ENCODE measurements around the gene SIM1.
A peak's percentile ranks its signal among the peaks of the same experiment; 100 is the strongest.

Gene SIM1

DNA sequence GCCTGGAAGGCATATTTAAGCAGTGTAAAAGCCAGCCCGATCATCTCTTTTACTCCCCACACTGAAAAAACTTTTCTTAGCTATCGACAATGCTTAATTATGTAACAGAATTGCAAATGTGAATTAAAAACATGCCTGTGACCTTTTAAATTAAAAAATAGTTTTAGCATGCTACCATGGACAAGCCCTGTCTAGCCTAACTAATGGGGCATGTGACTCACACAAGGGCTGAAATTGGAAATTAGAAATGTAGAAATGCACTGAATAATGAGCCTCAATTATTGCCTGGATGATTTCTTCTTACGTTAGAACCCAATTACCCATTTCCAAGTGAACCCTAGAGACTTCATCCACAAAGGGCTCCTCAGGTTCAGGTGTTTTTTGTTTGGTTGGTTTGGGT lies 82.7 kb downstream of the SIM1 start:
- no peak for DNase-seq (ENCODE audit: low read depth)
- H3K4me3 ChIP-seq (ENCODE audit: low read depth, low read length), result no peak overlapping the region
- TF ChIP-seq, protein P1, sequence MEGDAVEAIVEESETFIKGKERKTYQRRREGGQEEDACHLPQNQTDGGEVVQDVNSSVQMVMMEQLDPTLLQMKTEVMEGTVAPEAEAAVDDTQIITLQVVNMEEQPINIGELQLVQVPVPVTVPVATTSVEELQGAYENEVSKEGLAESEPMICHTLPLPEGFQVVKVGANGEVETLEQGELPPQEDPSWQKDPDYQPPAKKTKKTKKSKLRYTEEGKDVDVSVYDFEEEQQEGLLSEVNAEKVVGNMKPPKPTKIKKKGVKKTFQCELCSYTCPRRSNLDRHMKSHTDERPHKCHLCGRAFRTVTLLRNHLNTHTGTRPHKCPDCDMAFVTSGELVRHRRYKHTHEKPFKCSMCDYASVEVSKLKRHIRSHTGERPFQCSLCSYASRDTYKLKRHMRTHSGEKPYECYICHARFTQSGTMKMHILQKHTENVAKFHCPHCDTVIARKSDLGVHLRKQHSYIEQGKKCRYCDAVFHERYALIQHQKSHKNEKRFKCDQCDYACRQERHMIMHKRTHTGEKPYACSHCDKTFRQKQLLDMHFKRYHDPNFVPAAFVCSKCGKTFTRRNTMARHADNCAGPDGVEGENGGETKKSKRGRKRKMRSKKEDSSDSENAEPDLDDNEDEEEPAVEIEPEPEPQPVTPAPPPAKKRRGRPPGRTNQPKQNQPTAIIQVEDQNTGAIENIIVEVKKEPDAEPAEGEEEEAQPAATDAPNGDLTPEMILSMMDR (IDR thresholded peaks at IDR 0.05; ENCODE audit: low read depth, low read length), result no peak
- TF ChIP-seq POLR2A (IDR thresholded peaks at IDR 0.05; ENCODE audit: extremely low read depth, insufficient read length) (no peak), MYC (IDR thresholded peaks at IDR 0.05; ENCODE audit: low read depth, low read length) (no peak)
- TF ChIP-seq, protein P2, sequence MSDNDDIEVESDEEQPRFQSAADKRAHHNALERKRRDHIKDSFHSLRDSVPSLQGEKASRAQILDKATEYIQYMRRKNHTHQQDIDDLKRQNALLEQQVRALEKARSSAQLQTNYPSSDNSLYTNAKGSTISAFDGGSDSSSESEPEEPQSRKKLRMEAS (IDR thresholded peaks at IDR 0.05; ENCODE audit: low read depth, low read length), result no peak

DNA sequence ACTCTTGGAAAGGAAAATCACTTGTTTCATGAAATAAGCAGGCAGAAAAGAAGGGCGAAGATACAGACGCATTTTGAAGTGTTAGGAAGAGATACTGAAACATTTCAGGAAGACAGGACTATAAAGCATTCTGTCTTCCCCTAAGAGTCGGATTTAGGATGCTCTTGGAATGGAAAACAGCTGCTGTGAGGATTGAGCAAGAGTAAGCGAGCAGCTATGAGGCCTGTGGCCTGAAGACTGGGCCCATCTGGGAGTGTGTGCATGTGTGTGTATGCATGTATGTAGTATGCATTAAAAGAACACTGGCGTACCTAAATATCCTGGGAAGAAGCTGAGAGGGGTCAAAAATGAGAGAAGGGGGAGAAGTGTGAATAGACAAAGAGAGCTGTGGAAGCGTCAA lies 83.6 kb downstream of the SIM1 start:
- no peak for TF ChIP-seq MYC (IDR thresholded peaks at IDR 0.05; ENCODE audit: low read depth, low read length)
- TF ChIP-seq POLR2A (IDR thresholded peaks at IDR 0.05; ENCODE audit: extremely low read depth, insufficient read length), result no peak
- TF ChIP-seq, protein P2 (IDR thresholded peaks at IDR 0.05; ENCODE audit: low read depth, low read length), result no peak
- TF ChIP-seq, protein P1 (IDR thresholded peaks at IDR 0.05; ENCODE audit: low read depth, low read length), result no peak
- DNase-seq (ENCODE audit: low read depth), result no peak
- H3K4me3 ChIP-seq (ENCODE audit: low read depth, low read length), result no peak overlapping the region

DNA sequence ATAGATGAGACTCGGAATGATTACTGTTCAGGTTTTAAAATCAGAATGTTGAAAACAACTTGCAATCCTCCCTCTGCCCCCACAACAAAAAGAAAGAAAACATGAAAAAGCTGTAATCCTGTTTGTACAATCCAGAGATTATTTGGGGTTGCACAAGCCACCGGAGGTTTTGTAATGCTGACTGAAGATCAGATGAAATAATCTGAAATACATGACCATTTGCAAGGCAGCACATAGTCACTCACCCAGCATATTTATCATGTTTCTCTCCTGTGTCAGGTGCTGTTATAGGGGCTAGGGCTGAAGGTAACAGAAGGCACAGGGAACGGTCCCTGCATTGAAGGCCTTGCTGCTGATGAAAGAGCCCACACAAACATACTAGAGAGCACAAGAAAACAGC lies 85.3 kb downstream of the SIM1 start:
- TF ChIP-seq, protein P2 (IDR thresholded peaks at IDR 0.05; ENCODE audit: low read depth, low read length), result no peak
- TF ChIP-seq, protein P1 (IDR thresholded peaks at IDR 0.05; ENCODE audit: low read depth, low read length), result no peak
- no peak for TF ChIP-seq MYC (IDR thresholded peaks at IDR 0.05; ENCODE audit: low read depth, low read length)
- TF ChIP-seq POLR2A (IDR thresholded peaks at IDR 0.05; ENCODE audit: extremely low read depth, insufficient read length), result no peak
- no peak overlapping the region for H3K4me3 ChIP-seq (ENCODE audit: low read depth, low read length)
- peak; percentile 20 for DNase-seq (ENCODE audit: low read depth)

DNA sequence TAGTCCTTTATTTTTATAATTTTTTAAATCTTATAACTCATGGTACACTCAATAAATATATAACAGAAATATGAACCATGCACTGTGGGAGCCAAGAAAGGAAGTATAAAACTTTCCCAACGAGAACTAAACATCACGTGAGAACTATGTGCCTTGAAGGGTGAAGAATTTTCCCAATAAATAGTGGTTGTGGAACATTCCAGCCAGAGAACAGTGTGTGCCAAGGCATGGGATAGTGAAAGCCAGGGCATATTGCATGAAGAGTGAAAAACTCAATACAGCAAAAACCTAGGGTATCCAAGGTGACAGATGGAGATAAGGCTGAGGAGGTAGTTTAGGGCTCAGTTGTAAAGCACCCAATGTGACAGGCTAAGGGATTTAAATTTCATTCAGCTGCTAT lies 86.1 kb downstream of the SIM1 start:
- DNase-seq (ENCODE audit: low read depth), result no peak
- TF ChIP-seq POLR2A (IDR thresholded peaks at IDR 0.05; ENCODE audit: extremely low read depth, insufficient read length) (no peak), MYC (IDR thresholded peaks at IDR 0.05; ENCODE audit: low read depth, low read length) (no peak)
- TF ChIP-seq, protein P2 (IDR thresholded peaks at IDR 0.05; ENCODE audit: low read depth, low read length), result no peak
- TF ChIP-seq, protein P1 (IDR thresholded peaks at IDR 0.05; ENCODE audit: low read depth, low read length), result no peak
- no peak overlapping the region for H3K4me3 ChIP-seq (ENCODE audit: low read depth, low read length)

DNA sequence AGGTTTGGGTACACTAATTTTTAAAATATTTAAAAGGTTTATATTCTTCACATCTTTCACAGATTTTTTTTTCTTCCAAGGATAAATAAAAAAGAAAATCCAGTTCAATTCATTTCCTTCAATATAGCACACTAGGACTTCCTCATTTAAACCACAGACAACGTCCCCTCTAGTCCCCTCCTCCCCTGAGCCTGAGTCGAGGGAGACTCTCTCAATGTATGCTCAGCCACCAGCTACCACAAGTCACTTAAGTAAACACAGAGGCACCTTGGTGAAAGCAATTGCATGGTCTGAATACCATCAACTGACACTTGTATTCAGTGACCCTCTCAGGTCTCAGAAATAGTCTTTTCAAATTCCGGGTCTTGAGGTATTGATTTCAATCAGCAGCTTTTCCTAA lies 88.6 kb downstream of the SIM1 start:
- no peak overlapping the region for H3K4me3 ChIP-seq (ENCODE audit: low read depth, low read length)
- peak; percentile 79 for DNase-seq (ENCODE audit: low read depth)
- TF ChIP-seq, protein P2 (IDR thresholded peaks at IDR 0.05; ENCODE audit: low read depth, low read length), result no peak
- TF ChIP-seq MYC (IDR thresholded peaks at IDR 0.05; ENCODE audit: low read depth, low read length), result no peak
- TF ChIP-seq, protein P1 (IDR thresholded peaks at IDR 0.05; ENCODE audit: low read depth, low read length), result no peak
- TF ChIP-seq POLR2A (IDR thresholded peaks at IDR 0.05; ENCODE audit: extremely low read depth, insufficient read length), result no peak
